ENCODE data around the gene BLNK. TPM values are rescaled to one million over a fixed set of nuclear protein-coding genes. Genes with fewer than 3 reads are reported as not detected.

BLNK gene
- total RNA-seq, 1 donor from 2014 or later, result not detected

- Histone ChIP-seq H3K79me2 (ENCODE audit: low read depth) (no peaks in the 10 kb centered on the region), H3K27ac (no peak overlapping the region), H3K4me2 (no peak overlapping the region), H3K4me3 (no peak overlapping the region), H3K9me3 (ENCODE audit: low read depth) (no peaks in the 10 kb centered on the region), H2AFZ (replicated peaks) (no peak overlapping the region), H3K9ac (no peak overlapping the region), H4K20me1 (ENCODE audit: low read depth) (no peaks in the 10 kb centered on the region), H3K36me3 (no peaks in the 10 kb centered on the region), H3K27me3 (no peaks in the 10 kb centered on the region), H3F3A (ENCODE audit: low read depth) (peaks cover 35% of the 10 kb centered on the region), H3K4me1 (peaks cover 37% of the 10 kb centered on the region)
- H3K36me3 Mint-ChIP-seq, result no peaks in the 10 kb centered on the region
- DNase-seq (ENCODE audit: low spot score), result no peak
- H3K27me3 Mint-ChIP-seq (ENCODE audit: insufficient read depth, low read depth), result no peaks in the 10 kb centered on the region
- H3K4me3 Mint-ChIP-seq, result no peak overlapping the region
- TF ChIP-seq EZH2phosphoT487 (IDR thresholded peaks at IDR 0.05) (no peak), CTCF (IDR thresholded peaks at IDR 0.05) (no peak), EZH2 (IDR thresholded peaks at IDR 0.05) (no peak)
- H3K4me1 Mint-ChIP-seq, result peaks cover 27% of the 10 kb centered on the region
- no peaks in the 10 kb centered on the region for H3K9me3 Mint-ChIP-seq
- no peak overlapping the region for H3K27ac Mint-ChIP-seq
Measured at GRCh38 chr10:96313344-96313743, 42.0 kb upstream of the BLNK start.

DNA sequence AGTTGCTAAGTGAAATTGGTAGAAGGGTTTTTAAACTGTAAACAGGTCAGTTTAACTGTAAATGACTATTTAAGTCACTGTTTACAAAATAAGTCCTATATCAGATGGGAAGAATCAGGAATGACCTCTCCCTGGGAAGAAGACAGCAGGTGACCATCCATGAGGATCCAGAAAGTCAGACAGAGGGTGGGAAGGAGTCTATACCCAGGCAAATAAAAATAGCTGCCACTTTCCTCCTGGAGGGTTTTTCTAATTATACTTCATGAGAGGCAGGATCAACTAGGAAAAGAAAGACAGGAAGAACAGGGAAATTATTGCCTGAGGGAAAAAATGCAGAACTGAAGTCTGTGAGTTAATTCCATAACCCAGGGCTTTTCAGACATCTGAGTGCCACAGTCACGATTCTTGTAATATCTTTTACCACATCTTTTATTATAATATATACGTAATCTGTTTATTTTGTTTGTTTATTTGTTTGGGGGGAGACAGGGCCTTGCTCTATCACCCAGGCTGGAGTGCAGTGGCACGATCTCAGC, 39.9 kb upstream of the BLNK start:
- Histone ChIP-seq H3K4me2 (no peak overlapping the region), H4K20me1 (ENCODE audit: low read depth) (no peaks in the 10 kb centered on the region), H3F3A (ENCODE audit: low read depth) (peaks cover 41% of the 10 kb centered on the region), H3K27me3 (no peaks in the 10 kb centered on the region), H3K4me3 (no peak overlapping the region), H3K9ac (no peak overlapping the region), H3K36me3 (no peaks in the 10 kb centered on the region), H3K4me1 (peaks cover 43% of the 10 kb centered on the region), H3K27ac (peak overlapping the region; percentile 93), H3K79me2 (ENCODE audit: low read depth) (no peaks in the 10 kb centered on the region), H3K9me3 (ENCODE audit: low read depth) (no peaks in the 10 kb centered on the region), H2AFZ (replicated peaks) (no peak overlapping the region)
- no peaks in the 10 kb centered on the region for H3K36me3 Mint-ChIP-seq
- H3K9me3 Mint-ChIP-seq, result no peaks in the 10 kb centered on the region
- peaks cover 27% of the 10 kb centered on the region for H3K4me1 Mint-ChIP-seq
- no peaks in the 10 kb centered on the region for H3K27me3 Mint-ChIP-seq (ENCODE audit: insufficient read depth, low read depth)
- TF ChIP-seq EZH2 (IDR thresholded peaks at IDR 0.05) (no peak), EZH2phosphoT487 (IDR thresholded peaks at IDR 0.05) (no peak), CTCF (IDR thresholded peaks at IDR 0.05) (no peak)
- no peak overlapping the region for H3K4me3 Mint-ChIP-seq
- DNase-seq (ENCODE audit: low spot score), result no peak
- no peak overlapping the region for H3K27ac Mint-ChIP-seq

GRCh38 chr10:96310321-96310669, 38.9 kb upstream of the BLNK start:
- Histone ChIP-seq H3K4me3 (peak overlapping the region; percentile 5), H3K79me2 (ENCODE audit: low read depth) (no peaks in the 10 kb centered on the region), H3K36me3 (no peaks in the 10 kb centered on the region), H2AFZ (replicated peaks) (no peak overlapping the region), H3K9me3 (ENCODE audit: low read depth) (no peaks in the 10 kb centered on the region), H3K27me3 (no peaks in the 10 kb centered on the region), H4K20me1 (ENCODE audit: low read depth) (no peaks in the 10 kb centered on the region), H3K4me1 (peaks cover 43% of the 10 kb centered on the region), H3K4me2 (peak overlapping the region; percentile 70), H3F3A (ENCODE audit: low read depth) (peaks cover 41% of the 10 kb centered on the region), H3K9ac (no peak overlapping the region), H3K27ac (peak overlapping the region; percentile 93)
- Mint-ChIP-seq H3K36me3 (no peaks in the 10 kb centered on the region), H3K27ac (peak overlapping the region; percentile 65), H3K27me3 (ENCODE audit: insufficient read depth, low read depth) (no peaks in the 10 kb centered on the region), H3K4me3 (no peak overlapping the region), H3K9me3 (no peaks in the 10 kb centered on the region), H3K4me1 (peaks cover 27% of the 10 kb centered on the region)
- DNase-seq (ENCODE audit: low spot score), result peak; percentile 34
- no peak for TF ChIP-seq EZH2phosphoT487 (IDR thresholded peaks at IDR 0.05)
- TF ChIP-seq CTCF (IDR thresholded peaks at IDR 0.05), result no peak
- no peak for TF ChIP-seq EZH2 (IDR thresholded peaks at IDR 0.05)

Data from neural progenitor cell (in vitro differentiated cells).